CD4-positive, alpha-beta T cell treated with Interleukin-1 beta for 1 hour (primary cell): Measurements from ENCODE around the gene SLC6A16.
"Not testable (repeated sequence)": the region's sequence is repeated elsewhere in the genome, so short reads cannot be mapped to it uniquely, and the experiment has no call there.

Experiments
- DNase-seq, 2 donors: peaks; one replicate each; pipeline ENCODE4 v3.0.0-alpha.2; 2020 to 2022

The SLC6A16 gene

GRCh38 chr19:49328741-49329140 is 3.8 kb upstream of the SLC6A16 start:
- no peak for DNase-seq

DNA sequence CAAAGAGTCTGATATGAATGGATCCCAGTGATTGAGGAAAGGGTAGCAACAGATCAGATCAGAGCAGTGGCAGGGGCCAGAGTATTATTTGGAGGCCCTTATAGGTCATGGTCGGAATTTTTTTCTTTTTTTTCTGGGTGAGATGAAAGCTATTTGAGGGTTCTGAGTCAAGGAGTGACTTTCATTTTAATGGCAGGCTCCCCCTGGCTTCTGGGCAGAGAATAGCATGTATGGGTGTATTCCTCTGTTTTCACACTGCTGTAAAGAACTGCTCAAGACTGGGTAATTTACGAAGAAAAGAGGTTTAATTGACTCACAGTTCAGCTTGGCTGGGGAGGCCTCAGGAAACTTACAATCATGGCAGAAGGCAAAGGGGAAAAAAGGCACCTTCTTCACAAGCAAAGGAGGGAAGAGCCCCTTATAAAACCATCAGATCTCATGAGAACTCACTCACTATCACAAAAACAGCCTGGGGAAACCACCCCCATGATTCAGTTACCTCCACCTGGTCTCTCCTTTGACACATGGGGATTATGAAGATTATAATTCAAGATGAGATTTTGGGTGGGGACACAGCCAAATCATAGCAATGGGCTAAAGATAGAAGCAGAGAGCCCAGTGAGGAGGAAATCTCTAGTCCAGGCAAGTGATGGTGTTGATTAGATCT is 3.0 kb upstream of the SLC6A16 start:
- peak; percentile 54 to 63 for DNase-seq

DNA sequence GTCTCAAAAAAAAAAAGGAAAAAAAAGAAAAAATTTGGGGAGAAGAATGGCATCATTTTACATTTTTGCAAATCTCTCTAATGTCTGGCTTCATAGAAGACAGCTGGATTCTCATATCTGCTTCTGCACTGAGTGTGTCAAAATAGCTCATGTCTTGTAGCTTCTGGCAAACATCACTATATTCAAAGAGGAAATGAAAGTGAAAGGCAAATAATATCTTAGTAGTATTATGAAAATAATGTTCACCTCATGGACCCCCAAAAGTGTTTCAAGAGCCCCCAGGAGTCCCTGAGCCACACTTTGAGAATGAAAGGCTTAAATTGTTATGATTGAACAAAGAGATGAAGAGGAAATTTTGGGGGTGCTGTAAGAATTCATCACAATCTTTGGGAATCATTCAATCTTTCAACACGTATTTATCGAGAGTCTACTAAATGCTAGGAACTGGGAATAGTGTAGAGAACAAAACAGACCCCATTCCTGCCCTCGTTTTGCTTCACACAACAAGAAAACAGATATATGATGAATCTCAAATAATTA is 1.2 kb upstream of the SLC6A16 start:
- no peak for DNase-seq

GRCh38 chr19:49325756-49326155 is 765 bp upstream of the SLC6A16 start:
- not testable (repeated sequence) for DNase-seq

- no peak for DNase-seq
Observed at GRCh38 chr19:49318296-49318695, 6.7 kb downstream of the SLC6A16 start.

DNA sequence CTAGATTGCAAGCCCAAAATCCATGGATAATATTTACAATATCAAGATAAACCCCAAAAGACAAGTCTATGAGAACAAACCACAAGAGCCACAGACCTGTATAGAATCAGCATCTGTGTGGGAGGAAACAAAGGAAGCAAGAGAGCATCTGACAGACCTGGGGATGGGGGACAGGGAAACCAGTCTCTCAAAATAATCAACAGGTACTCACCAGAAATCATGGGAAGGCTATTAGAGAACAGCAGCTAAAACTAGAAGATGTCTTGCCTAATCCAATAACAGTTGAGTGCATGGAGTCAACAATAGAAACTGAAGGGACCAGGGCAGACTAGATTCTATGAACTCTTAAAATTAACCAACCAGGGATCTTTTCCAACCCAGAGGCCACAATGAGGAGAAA is 8.7 kb downstream of the SLC6A16 start:
- no peak for DNase-seq

- DNase-seq, result no peak
Observed at GRCh38 chr19:49315111-49315510, 9.9 kb downstream of the SLC6A16 start.

DNA sequence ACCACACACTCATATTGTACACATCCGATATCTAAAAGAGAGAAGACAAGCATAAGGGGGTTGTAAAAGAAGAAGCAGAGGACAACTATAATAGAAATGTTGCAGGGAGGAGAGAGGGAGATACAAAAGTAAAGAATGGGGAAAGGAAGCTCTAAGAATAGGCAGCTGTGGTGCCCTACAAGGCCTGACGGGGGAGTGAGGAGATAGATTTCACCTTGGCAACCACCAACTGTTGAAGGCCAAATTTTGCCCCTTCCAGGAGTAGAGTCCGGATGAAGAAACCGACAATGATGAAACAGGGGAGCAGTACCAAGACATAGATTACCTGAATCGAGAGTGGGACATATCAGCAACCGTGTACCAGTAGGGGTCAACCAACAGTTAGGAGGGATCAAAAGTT is 15.9 kb downstream of the SLC6A16 start:
- DNase-seq, result no peak

DNA sequence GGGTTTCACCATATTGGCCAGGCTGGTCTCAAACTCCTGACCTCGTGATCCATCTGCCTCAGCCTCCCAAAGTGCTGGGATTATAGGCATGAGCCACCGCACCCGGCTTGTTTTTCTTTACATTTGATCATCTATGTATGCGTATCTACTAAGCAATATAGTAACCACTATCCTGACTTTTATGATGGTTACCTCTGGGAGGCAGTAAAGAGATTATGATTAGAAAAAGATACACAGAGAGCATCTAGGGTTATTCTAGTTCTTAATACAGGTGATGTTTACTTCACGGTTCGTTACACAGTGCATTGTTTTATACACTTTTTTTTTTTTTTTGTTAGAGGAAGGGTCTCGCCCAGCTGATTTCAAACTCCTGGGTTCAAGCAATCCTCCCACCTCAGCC is 18.3 kb downstream of the SLC6A16 start:
- peak in 1 of 2 donors; percentile 6 for DNase-seq

DNA sequence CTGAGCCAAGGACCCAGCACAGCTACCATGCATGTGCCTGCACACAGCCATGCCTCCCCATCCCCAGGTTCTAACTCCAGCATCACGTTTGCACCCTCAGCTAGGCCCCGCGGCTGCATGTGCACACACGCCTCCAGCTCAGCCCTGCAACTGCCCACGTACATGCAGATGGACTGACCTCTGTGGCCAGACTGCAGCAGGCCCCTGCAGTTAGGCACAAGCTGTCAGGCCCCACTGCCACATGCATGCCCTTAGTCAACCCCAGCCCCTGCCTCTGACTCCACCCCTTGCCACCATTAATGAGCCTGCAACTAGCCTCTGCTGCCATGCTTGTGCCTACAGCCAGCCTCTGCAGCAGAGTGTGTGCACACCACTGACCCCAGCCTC is 23.1 kb downstream of the SLC6A16 start:
- DNase-seq, result no peak

DNA sequence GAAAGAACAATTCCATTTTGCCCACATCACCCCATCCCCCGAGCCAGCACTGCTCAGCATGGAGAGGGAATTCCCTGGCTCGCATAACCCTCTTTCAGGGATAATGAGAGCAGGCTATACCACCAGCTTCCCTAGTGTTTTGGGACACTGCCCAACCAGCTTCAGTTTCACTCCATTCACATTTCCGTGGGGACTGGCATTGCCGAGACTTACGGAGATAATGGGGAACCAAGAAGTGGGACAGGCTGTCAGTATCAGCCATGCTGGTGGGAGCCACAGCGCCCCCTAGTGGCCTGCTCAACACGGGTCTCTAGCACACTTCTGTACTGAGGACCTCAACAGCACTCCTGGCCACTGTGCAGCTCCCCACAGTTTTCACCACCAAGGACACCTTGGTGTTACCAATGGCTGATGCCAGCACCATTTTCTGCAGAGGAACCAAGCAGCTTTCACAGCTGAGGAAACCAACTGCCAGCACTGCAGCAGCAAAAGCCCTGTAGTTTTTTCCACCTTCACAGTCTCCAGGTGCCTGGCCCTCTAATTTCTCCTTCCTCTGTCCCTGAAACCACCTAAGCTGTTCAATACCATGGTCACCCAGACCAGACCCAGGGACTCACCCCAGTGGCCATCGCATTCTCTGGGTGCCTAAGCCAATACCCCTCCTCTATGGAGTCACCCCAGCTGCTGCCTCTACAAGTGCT is 23.7 kb downstream of the SLC6A16 start:
- DNase-seq, result peak; percentile 76 to 78

DNA sequence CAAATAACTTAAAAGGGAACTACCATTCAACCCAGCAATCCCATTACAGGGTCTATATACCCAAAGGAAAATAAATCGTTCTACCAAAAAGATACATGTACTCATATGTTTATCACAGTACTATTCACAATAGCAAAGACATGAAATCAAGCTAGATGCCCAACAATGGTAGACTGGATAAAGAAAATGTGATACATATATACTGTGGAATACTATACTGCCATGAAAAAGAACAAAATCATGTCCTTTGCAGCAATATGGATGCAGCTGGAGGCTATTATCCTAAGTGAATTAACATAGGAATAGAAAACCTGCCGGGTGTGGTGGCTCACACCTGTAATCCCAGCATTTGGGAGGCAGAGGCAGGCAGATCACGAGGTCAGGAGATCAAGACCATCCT is 26.3 kb downstream of the SLC6A16 start:
- not testable (repeated sequence) for DNase-seq

GRCh38 chr19:49297403-49297802 is 27.6 kb downstream of the SLC6A16 start:
- no peak for DNase-seq

DNA sequence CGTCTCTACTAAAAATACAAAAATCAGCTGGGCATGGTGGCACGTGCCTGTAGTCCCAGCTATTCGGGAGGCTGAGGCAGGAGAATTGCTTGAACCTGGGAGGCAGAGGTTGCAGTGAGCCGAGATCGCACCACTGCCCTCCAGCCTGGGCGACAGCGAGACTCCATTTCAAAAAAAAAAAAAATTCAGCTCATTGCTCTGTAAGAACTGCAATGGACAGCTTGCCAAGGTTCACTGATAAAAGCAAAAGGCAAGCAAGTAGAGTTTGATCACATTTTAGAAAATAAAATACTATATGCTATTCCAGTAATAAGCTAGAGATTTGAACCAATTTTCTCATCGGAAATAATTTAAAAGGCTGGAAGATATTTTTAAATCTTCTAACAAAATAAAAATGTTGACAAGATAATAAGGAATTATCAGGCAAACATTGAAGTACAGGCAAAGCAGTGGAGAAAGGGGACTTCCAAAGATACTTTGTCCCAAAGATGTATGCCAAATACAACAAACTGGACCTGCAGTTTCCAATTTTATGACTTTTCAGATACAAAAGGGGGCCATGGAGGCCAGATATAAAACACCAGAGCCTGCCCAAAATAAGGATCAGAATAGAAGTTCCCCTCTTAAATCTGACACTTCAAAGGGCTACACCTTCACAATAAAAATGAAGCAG is 29.6 kb downstream of the SLC6A16 start:
- DNase-seq, result no peak

DNA sequence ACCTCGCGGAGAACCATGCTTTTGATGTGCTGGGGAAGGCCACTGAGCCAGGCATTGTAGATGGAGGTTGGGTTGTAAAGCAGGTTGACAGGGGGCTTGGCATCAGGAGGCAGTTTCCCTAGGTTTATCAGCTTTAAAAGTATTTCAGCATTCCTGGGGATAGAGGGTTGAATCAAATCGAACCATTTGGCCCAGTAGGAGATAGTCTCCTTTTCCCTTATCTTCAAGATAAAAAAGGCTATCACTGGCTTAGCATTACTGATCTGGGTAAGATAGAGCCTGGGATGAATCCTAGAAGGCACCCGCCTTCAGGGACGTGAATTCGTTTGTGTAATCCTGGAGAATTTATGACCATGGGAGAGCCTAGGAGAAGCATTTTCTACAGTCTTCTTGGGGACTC is 30.6 kb downstream of the SLC6A16 start:
- no peak for DNase-seq

DNA sequence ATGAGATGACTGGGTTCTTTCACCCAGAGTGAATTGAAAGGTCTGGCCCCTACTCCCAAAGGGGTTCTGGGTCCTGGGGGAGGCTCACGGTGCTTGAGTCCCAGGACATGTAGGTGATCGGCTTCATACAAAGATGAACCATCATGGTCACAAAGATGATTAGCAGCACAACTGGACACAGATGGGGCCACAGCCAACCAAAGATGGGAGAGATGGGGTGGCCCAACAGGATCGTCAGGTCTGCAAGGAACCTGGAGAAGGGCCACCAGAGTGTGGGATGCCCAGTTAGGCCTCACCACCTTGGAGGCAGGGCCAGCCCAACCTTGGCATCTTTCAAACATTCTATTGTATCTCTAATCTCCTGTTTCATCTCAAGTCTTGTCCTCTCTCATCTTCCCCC is 34.5 kb downstream of the SLC6A16 start:
- DNase-seq, result no peak

- DNase-seq, result not testable (repeated sequence)
Observed at GRCh38 chr19:49289286-49289685, 35.7 kb downstream of the SLC6A16 start.

- DNase-seq, result not testable (repeated sequence)
Observed at GRCh38 chr19:49288205-49288604, 36.8 kb downstream of the SLC6A16 start.

- no peak for DNase-seq
Observed at GRCh38 chr19:49287141-49287770, 37.7 kb downstream of the SLC6A16 start.

DNA sequence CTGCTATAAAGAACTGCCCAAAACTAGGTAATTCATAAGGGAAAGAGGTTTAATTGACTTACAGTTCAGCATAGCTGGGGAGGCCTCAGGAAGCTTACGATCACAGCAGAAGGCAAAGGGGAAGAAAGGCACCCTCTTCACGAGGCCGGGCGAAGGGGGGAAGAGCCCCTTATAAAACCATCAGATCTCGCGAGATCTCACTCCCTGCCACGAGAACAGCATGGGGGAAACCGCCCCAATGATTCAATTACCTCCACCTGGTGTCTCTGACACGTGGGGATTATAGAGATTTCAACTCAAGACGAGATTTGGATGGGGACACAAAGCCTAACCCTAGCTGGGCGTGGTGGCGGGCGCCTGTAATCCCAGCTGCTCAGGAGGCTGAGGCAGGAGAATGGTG is 42.8 kb downstream of the SLC6A16 start:
- DNase-seq, result no peak

GRCh38 chr19:49272204-49272603 is 52.8 kb downstream of the SLC6A16 start:
- no peak for DNase-seq

- no peak for DNase-seq
Observed at GRCh38 chr19:49271080-49271753, 53.8 kb downstream of the SLC6A16 start.

DNA sequence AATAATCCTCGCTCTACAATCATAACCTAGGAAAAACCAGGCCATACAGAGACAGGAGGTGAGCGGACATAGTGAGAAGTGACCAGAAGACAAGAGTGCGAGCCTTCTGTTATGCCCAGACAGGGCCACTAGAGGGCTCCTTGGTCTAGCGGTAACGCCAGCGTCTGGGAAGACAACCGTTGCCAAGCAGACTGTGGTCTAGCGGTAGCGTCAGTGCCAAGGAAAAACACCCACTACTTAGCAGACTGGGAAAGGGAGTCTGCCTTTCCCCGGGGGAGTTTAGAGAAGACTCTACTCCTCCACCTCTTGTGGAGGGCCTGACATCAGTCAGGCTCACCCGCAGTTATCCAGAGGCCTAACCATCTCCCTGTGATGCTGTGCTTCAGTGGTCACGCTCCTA is 58.6 kb downstream of the SLC6A16 start:
- peak; percentile 38 to 58 for DNase-seq
